Activated T-helper 1 cell treated with anti-CD3 and anti-CD28 coated beads, Interleukin-2, amount 50 U/mL, for 16 hours (primary cell): ENCODE data around the gene MRPL36.
A peak's percentile ranks its signal among the peaks of the same experiment; 100 is the strongest.

ENCODE experiments used
- DNase-seq, 2 donors: peaks; one replicate each; pipeline ENCODE4 v3.0.0-alpha.2; 2020; ENCODE audit warnings: low read depth in 1 of 2, low spot score in 1 of 2

The MRPL36 gene

DNA sequence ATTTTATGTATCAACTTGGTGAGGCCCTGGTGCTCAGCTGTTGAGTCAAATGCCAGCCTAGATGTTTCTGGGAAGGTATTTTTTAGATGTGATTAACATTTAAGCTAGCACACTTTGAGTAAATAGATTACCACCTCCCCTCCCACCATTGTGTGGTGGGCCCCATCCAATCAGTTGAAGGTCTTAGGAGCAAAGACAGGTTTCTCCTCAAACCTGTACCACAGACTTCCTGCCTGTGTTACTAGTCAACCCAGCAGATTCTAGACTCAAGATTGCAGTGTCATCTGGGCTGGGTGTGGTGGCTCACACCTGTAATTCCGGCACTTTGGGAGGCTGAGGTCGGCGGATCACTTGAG, 33.8 kb downstream of the MRPL36 start:
- no peak for DNase-seq

DNA sequence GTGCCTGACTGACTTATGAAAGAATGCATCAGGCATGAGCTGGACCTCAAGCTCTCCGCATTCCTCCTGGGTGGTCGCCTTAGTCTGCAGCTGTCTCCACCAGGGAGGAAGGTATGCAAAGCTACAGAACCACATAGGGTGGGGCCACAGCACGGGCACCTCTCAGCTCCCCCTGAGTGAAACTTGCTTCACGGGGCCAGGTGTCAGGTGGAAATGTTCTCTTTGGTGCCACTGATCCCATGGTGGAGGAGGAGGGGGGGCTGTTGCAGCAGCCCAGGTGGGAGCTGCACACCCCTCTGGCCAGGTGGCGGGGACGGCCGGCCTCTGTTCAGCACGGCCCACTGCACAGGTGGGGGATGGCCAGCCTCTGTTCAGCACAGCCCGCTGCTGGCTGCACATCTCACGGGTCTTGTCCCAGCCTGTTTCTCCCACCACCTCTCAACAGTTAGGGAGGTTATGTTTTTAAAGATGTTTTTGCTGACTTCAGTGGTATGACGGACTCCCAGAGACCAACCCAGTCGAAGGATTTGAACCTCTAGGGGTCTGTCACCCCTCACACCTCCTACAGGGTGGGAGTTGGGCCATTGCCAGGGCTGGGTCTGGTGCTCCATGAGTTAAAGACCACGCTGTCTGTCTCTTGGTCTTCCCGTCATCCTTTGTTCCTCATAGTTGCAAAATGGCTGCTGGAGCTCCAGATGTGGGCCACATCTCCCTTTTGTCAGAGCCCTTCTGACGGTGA, 34.3 kb downstream of the MRPL36 start:
- no peak for DNase-seq

DNA sequence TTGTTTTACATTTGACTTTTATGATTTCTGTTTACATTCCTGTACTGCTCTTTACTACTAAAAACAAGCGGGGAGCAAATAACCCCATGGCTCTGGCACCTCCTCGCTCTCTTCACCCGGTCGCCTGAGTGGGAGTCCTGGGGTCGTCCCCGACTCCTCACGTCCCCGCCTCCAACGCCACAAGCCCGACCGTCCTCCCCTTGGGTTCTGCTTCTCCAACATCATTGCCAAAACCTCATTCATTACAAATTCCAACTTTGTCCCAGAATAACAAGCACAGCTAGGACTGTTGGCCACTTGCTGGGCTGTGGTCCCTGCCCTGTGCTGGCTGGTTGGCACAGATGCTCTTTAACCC, 35.1 kb downstream of the MRPL36 start:
- DNase-seq: no peak

DNA sequence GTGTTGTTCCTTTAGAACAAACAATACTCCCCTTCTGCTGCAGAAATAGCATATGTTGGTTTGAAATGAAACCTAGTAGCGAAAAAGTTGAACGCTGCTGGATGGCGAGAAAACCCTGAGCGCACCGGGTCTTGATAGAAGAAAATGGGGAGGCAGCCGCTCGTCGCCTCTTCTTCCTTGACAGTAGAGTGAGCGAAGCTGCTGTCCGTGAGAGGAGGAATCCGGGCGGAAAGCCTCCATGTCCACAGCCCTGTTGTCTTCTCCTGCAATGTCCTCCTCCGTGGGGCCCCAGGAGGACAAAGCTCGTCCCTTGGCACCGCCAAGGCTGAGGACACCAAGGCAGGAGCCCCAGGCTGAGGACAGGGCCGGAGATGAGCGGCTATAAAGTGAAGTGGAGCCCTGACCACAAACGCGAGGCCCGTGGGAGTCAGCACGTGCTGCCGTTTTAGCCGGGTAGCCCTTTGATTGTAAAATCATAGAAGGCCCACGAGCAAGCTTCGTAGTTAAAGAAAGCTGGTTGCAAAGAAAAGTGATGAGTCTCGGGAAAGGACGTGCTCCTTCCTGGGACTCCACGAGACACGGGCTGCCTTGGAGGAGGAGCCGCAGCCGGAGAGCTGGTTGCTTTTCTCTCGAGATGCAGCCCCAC, 35.6 kb downstream of the MRPL36 start:
- DNase-seq: no peak

DNA sequence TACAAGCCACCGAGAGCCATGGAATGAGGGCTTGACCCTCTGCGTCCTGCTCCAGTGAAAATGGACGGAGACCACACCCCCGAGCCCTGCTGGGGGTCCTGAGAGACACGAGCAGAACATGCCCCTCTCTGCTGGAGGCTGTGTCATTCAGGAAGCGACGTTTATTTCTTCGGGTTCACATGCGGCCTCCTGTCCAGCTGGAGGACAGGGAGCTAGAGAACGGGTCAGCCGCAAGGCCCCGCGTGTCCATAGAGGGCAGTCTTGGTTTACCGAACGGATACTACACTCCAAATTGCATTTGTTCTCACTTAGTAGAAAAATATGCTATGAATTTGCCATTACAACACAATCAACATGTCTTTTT, 36.1 kb downstream of the MRPL36 start:
- DNase-seq: no peak

DNA sequence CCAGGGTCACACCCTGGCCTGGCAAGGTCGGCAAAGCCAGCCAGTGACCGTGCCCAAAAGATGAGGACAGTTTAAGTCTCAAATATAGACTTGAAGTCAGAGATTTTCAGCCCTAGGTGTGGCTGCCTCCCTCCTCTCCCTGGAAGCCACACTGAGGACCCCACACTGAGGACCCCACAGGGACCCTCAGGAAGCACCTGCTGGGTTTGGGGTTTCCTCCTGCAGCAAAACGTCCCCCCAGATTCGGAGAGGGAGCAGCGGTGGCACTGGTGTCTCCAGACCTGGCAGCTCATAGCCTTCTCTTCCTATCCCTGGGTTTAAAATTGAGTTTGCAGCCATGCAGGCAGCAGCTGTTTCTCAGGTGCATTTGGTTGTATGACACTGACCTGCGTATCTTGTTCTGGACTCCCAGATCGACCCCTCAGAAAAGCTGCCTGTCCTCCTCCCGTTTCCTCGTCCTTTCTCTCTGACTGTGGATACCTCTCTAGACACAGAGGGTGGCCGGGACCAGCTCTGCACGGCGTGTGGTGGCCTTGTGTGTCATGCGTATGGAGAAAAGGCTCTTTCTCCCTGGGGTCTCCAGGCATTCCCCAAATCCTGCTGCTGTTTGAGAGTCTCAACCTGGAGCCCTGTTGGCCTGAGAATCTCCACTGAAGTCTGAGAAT, 36.6 kb downstream of the MRPL36 start:
- no peak for DNase-seq

DNA sequence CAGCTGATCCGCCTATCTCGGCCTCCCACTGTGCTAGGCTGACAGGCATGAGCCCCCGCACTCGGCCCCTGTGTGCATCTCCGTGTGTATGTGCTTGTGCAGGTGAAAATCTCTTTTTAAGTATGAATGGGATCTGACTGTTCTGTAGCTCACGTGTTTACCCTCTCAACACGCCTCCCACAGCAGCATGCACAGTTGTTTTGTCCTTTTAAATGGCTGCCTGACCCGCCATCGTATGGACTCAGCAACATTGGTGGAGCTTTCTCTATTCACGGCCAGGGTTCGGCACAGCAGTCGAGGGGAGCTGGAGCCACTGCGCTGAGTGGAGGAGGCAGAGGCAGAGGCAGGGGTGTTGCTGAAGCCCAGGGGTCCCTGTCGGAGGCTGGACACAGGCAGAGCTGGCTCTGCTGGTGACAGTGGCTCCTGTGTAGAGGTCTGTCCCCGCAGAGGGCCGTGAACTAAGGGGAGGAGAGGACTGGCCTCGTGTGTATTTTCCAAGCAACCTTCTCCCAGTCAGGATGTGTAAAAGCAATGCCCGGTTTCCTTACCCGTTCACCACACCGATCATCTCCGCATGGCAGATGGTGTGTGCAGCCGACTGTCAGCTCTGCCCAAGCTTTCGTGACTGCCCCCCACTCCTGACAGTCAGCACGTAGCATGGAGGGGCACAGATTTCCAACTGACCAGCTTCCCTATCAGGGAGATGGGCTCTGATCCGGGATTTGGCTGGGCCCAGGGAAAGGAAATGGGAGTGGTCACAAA, 37.3 kb downstream of the MRPL36 start:
- DNase-seq: peak in 1 of 2 donors; percentile 3

DNA sequence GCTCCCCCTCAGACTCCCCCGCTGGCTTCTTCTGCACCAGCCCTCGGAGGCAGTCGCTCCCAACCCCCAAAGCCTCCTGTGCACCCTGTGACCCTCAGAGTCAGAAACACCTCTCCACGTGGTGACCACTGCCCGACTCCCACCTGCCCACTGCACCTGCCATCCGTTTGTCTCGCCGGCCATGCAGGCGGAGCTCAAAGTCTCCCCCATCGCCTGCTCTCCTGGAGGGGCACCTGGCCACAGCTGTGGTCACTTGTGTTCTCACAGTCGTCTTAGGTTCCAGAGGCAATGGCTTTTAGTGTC, 38.2 kb downstream of the MRPL36 start:
- DNase-seq: no peak

DNA sequence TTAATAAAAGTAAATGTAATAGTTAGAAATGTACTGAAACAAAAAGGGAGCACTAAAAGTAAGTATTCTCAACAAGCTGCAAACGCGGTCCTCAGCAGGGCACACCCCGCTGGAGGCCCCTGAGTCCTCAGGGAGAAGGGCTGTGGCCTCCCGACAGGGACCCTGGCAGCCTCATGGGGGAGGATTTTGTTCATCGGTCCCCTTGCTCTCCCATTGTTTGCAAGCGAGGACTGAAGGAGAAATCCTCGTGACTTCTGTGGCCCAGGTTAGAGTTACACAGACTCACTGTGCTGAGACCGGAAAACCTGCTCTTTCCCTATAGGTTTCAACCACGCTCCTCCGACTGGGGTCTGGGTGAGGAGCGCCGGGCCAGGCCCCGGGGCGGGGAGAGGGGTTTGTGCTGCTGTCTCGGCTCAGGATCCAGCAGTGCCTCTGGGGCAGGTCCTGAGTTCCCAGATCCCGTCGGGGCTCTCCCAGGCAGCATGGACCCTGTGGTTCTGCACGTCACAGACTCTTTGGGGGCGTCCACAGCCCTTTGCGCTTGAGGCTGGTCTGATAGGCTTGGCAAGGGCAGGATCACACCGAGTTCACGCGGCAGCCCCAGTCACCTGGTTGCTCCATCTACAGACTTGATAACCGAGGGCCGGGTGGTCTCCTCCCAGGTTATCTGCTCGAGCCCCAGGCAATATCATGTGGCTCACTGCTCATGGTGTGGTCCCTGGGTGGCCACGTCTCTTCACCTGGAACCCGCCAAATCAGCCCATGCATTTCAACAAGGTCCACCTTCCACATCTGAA, 38.8 kb downstream of the MRPL36 start:
- DNase-seq: peak in 1 of 2 donors; percentile 2

DNA sequence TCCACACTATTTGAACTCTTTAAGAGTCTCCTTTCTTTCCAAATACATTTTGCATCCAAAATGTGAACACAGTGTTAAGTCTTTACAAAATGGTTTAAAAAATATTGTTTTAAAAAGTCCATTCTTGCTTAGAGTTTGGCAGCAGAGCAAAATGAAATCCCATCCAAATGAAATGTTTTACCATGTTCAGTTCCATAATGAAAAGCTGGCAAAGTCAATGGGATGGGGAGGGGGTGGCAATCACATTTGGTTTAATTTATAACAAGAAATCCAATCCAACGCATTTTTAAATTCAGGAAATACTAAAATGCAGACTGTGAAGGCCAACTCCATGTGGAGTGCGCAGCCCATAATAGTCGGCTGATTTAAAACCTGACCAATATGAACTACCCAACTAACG, 39.4 kb downstream of the MRPL36 start:
- no peak for DNase-seq

DNA sequence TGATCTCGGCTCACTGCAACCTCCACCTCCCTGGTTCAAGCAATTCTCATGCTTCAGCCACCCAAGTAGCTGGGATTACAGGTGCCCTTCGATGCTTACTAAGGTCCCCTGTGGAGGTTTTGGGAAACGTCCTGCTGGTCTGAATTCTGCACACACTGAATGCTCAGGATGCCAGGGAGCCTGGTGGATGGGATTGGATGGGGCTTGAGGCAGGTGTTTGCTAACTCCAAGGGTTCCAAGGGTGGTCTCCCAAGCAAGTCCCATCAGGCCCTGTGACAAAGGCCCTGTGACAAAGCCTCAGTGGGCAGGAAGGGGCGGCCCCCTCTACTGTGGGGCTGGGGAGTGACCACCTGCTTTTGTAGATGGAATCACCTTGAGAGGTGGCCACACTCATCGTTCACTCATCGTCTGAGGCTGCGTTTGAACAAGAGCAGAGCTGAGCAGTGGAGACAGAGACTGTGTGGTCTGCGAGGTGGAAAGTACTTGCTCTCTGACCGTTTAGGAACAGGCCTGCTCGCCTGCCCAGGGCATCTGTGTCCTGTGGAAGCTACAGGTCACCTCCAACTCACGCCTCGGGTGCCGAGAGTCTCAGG, 40.2 kb downstream of the MRPL36 start:
- peak in 1 of 2 donors; percentile 1 for DNase-seq

DNA sequence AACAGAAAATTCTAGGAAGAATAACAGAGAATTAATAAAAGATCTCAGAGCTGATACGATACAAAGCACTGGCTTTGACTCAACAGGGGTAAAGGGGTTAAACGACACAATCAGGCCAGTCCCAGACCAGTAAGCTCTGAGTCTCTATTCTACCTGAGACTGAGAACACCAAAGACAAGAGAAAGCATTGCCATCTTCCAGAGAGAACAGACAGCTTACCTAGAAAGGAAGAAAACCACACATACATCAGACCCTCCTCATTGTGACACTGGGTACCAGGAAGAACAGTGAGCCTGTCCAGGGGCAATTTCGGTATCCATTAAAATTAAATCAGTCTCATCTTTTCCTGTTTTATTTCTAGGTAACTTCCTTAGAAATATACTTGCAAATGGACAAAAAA, 41.1 kb downstream of the MRPL36 start:
- DNase-seq: no peak

DNA sequence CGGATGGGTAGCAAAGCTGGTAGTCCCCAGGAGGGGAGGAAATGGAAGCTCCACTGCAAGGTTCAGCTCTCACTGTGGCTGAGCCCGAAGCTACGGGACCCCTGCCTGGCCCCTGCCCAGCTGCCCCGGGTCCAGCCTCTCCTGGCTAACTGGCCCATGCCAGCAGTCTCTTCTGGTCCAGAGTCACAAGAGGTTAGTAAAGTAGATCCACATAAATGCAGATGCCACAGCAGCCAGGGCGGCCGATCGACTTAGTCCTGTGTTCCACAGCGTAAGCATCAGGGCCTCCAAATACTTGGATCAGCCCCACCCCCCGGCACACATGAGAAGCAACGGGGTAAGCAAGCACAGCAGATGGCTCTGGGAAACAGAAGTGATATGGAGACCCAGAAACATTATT, 42.1 kb downstream of the MRPL36 start:
- DNase-seq: peak in 1 of 2 donors; percentile 1

DNA sequence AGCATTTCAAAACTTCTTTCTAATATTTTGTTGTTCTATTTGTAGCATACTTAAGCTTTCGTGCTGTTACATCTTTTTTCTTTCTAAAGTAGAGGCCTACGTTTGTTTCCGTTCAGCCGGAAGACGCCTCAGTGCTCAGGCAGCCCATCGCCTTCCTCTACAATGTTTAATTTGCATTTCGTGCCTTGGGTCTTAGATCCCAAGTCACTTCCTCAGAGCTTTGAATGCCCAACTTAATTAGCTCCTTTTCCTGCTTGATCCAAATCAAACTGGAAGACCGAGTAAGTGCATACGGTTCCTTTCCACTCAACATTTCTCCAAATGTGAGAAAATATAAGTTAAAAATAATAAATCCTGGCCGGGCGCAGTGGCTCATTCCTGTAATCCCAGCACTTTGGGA, 43.2 kb downstream of the MRPL36 start:
- no peak for DNase-seq

DNA sequence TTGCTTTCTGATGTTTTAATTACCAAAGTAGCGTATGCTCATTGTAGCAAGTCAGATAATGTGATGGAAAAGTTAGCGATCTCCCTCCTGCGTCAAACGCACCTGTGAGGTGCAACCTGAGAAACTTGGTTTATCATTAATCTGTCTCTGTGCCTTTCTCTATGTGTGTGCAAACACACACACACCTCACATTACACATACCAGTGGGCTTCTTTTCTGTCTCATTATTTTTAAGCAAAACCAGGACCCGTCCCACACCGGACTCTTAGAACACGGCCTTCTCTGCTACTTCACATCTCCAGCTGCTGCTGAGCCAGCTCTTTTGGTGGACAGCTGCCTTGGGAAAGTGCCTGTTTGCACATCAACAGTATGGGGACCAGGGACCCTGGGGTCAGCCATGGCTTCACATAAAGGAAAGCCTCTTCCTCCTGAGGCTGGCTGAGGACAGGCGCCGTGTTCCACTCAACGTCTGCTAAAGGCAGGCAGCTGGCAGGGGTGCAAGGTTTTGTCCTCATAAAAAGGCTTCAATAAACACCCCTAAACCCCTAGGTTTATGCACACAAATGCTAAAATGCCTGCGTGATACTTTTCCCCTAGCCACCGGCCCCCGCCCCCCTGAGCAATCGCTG, 44.2 kb downstream of the MRPL36 start:
- DNase-seq: no peak

DNA sequence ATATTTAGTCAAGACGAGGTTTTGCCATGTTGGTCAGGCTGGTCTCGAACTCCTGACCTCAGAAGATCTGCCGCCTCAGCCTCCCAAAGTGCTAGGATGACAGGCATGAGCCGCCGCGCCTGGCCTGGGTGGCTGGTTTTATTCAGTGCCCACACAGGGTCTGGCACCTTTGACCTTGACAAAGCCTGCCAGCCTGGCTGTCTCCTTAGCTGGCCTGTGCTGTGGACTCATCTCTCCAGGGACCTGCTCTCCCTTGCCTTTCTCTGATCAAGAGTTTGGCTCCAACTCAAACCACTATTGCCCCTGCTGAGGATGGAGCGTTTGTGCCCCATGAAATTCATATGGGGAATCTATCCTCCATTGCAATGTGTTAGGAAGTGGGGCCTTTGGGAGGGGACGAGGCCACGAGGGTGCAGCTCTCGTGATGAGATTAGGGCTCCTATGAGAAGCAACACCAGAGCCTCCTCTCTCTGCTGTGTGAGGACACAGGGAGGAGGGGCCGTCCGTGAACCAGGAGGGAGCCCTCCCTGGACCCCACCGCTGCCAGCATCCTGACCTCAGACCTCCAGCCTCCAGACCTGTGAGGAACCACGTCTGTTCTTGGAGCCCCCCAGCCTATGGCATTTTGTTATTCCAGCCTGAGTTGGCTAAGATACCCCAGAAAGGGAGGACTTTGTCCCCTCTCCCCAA, 45.0 kb downstream of the MRPL36 start:
- DNase-seq: no peak

DNA sequence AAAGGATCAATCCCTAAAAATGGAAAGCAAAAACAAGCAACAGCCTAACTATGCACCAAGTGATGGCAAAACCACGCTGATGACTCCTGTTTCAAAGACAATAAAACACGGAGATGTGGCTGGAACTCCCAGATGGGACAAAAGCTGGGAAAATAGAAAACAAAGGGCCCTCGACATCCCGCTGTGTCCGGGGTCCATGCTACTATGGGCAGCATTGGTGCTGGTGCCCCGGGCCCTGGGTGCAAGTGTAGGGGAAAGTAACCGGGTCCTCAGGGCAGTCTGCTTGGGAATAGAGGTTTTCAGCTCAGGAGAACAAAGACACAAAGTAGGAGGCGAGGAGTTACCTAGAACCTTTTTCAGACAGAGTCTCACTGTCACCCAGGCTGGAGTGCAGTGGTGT, 46.1 kb downstream of the MRPL36 start:
- DNase-seq: no peak

DNA sequence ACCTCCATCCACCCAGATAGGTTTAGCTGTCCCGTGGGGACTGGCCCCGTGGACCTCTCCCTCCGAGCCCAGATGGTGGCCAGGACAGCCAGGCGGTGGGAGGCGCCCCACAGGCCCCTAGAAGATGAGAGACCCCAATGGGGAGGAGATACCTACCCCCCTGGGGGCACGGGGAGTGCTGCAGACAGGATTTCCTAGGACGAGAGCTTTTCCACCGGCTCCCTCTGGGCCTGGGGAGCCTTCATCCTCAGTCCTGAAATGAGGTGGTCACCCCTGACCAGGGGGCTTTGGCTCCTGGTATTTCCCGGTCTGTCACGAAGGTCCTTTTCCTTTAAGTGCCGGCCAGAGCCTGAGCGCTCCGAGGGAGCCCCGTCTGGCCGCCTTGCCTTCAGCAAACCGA, 46.8 kb downstream of the MRPL36 start:
- no peak for DNase-seq

DNA sequence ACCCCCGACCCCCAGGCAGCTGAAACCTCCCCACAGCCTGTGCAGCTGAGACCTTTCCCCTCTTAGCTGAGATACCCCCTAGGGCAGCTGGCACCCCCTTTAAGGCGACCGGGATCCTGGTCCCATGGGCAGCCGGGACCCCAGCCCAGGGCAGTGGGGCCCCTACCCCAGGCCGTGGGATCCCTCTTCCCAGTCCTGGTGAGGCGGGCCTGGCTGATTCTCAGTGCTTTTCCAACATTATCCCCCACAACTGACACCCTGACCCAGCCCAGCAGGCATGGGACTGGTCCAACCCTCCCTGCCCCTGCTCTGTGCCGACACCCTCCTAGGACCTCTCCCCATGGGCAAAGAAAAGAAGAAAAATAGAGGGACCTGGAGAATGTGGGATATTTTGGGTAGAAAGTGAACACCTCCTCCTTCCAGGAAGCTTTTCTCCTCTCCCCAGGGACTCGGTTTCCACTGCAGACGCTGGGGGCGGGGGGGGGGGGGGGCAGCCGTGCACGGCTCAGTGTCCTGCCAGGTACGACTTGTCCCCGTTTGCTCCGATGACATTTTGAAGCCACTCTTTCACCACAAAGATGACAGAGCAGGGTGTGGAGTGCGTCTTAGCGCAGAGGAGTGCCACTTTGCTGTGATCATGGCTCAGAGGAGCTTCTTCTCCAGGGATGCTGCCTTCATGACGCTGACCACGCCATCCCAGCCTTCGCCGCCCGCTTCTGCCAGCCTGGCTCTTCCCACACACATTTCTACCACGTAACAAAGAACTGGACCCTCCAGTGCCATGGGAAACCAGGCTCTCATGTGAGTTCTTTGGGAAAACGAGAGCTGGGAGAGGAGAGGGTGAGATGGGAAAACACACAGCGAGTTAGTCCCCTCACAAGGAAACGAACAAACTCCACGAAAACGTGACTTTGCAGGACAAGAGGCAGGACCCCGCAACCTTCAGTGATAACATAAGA, 47.5 kb downstream of the MRPL36 start:
- DNase-seq: no peak
